Body of pancreas (tissue), 4 donors: ENCODE data around the gene CNTNAP2.

Experiments
- POLR2A ChIP-seq, 3 donors: fragments of 450-650 bp; IDR thresholded peaks; one replicate each; pipeline ENCODE4 v1.6.1; 2016; ENCODE audit warnings: antibody characterized with exemption in 3 of 3, mild to moderate bottlenecking in 2 of 3
- TF ChIP-seq, protein P1 (sequence below), 7 experiments: fragments of 450-650 bp in 4 of 7; fragments of 200-600 bp in 3 of 7; sonication (generic) in 3 of 7; IDR thresholded peaks; one replicate each; pipeline ENCODE4 v1.5.1; 2016 to 2019; ENCODE audit warnings: antibody characterized with exemption in 7 of 7

DNA sequence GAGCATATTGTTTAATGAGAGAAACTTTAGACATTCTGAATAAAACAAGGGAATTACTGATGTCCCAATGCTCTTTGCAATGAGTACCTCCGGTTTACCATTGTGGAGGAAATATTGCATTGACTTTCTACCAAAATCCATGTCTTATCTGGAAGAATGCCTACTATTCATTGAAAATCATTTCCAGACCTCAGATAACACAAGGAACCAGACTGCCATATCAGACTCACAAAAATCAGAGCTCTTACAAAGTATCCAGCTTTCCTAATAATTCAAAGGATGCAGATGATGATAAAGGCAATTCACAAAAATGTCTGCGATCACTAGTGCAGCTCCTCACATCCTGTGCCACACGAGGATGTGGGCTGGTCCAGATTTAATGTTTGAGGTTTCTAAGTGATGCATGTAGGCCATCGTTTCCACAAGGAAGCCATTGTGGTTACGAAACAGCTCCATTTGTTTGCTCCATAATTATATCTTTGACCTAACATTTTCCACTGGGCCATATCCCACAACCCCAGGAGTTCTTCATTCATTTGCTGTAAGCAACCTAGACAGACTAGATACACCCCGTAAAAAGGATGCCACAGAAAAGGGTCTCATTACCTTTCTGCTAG, 1642.8 kb downstream of the CNTNAP2 start:
- TF ChIP-seq, protein P1, sequence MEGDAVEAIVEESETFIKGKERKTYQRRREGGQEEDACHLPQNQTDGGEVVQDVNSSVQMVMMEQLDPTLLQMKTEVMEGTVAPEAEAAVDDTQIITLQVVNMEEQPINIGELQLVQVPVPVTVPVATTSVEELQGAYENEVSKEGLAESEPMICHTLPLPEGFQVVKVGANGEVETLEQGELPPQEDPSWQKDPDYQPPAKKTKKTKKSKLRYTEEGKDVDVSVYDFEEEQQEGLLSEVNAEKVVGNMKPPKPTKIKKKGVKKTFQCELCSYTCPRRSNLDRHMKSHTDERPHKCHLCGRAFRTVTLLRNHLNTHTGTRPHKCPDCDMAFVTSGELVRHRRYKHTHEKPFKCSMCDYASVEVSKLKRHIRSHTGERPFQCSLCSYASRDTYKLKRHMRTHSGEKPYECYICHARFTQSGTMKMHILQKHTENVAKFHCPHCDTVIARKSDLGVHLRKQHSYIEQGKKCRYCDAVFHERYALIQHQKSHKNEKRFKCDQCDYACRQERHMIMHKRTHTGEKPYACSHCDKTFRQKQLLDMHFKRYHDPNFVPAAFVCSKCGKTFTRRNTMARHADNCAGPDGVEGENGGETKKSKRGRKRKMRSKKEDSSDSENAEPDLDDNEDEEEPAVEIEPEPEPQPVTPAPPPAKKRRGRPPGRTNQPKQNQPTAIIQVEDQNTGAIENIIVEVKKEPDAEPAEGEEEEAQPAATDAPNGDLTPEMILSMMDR (IDR thresholded peaks at IDR 0.05): no peak
- TF ChIP-seq POLR2A (IDR thresholded peaks at IDR 0.05): no peak
